D721Med (cell line): ENCODE measurements around the gene B4GALT3.

Source experiments
- DNase-seq: peaks from one replicate; pipeline ENCODE4 v3.0.0; 2011; ENCODE audit warnings: low spot score; ENCODE audit not compliant: insufficient read length
- FAIRE-seq: peaks from 2 replicates; lab custom pipeline; 2011; peaks lifted over from hg19 to GRCh38; lab: Jason Lieb, UNC
- TF ChIP-seq, protein P1 (sequence below): IDR thresholded peaks from 2 replicates; pipeline ENCODE4 v1.5.1; 2012; ENCODE audit warnings: mild to moderate bottlenecking, control low read depth; ENCODE audit not compliant: insufficient read depth; ENCODE audit errors: missing control alignments

B4GALT3 gene

DNA sequence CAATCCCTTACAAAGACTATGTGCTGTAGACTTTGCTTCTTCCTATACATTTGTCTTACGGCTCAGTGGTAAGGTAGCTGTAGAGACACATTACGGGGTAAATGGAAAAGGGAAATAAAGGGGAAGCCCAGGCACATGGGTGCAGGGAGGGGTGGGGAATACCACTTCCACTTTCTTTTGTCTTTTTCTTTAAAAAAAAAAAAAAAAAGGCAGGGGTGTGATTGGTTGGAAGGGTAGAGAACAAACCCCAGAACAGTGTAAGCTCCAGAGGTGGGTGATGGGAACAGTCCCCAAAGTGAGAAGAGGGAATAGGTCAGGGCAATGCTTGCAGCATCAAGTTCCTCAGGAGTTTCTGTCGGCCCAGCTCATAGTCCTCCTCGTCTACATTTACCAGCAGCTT lies 55.5 kb downstream of the B4GALT3 start:
- TF ChIP-seq, protein P1, sequence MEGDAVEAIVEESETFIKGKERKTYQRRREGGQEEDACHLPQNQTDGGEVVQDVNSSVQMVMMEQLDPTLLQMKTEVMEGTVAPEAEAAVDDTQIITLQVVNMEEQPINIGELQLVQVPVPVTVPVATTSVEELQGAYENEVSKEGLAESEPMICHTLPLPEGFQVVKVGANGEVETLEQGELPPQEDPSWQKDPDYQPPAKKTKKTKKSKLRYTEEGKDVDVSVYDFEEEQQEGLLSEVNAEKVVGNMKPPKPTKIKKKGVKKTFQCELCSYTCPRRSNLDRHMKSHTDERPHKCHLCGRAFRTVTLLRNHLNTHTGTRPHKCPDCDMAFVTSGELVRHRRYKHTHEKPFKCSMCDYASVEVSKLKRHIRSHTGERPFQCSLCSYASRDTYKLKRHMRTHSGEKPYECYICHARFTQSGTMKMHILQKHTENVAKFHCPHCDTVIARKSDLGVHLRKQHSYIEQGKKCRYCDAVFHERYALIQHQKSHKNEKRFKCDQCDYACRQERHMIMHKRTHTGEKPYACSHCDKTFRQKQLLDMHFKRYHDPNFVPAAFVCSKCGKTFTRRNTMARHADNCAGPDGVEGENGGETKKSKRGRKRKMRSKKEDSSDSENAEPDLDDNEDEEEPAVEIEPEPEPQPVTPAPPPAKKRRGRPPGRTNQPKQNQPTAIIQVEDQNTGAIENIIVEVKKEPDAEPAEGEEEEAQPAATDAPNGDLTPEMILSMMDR: no peak
- FAIRE-seq (no peak), DNase-seq (no peak)
